HG03159 (cell line): ENCODE results near the gene USP13.
A peak's percentile ranks its signal among the peaks of the same experiment; 100 is the strongest.
"Not testable (repeated sequence)": the region's sequence is repeated elsewhere in the genome, so short reads cannot be mapped to it uniquely, and the experiment has no call there.

Experiments used
- ATAC-seq: cut with Tn5 transposase; IDR thresholded peaks from one replicate; pipeline ENCODE4 v1.9.1; 2021; ENCODE audit warnings: mild to moderate bottlenecking, moderate library complexity; ENCODE audit not compliant: unreplicated experiment

Gene USP13

GRCh38 chr3:179775416-179776122 lies 122.7 kb downstream of the USP13 start:
- no peak for ATAC-seq

- not testable (repeated sequence) for ATAC-seq
Measured at GRCh38 chr3:179782841-179783240, 130.0 kb downstream of the USP13 start.

- no peak for ATAC-seq
Measured at GRCh38 chr3:179788996-179789395, 136.2 kb downstream of the USP13 start.

- no peak for ATAC-seq
Measured at GRCh38 chr3:179791793-179792192, 139.0 kb downstream of the USP13 start.

- no peak for ATAC-seq
Measured at GRCh38 chr3:179794355-179794754, 141.5 kb downstream of the USP13 start.

GRCh38 chr3:179796421-179796820 lies 143.6 kb downstream of the USP13 start:
- no peak for ATAC-seq

- ATAC-seq, result no peak
Measured at GRCh38 chr3:179797192-179797591, 144.4 kb downstream of the USP13 start.

GRCh38 chr3:179801263-179801662 lies 148.4 kb downstream of the USP13 start:
- no peak for ATAC-seq

- ATAC-seq, result no peak
Measured at GRCh38 chr3:179801856-179802255, 149.0 kb downstream of the USP13 start.

- no peak for ATAC-seq
Measured at GRCh38 chr3:179806177-179806576, 153.3 kb downstream of the USP13 start.

- ATAC-seq, result no peak
Measured at GRCh38 chr3:179807588-179807987, 154.7 kb downstream of the USP13 start.

GRCh38 chr3:179809639-179810038 lies 156.8 kb downstream of the USP13 start:
- no peak for ATAC-seq

- ATAC-seq, result peak; percentile 90
Measured at GRCh38 chr3:179811321-179812095, 158.7 kb downstream of the USP13 start.

GRCh38 chr3:179812096-179812382 lies 159.2 kb downstream of the USP13 start:
- no peak for ATAC-seq

GRCh38 chr3:179819379-179819778 lies 166.5 kb downstream of the USP13 start:
- ATAC-seq, result no peak

- no peak for ATAC-seq
Measured at GRCh38 chr3:179822296-179822695, 169.5 kb downstream of the USP13 start.

- ATAC-seq, result no peak
Measured at GRCh38 chr3:179825527-179826246, 172.8 kb downstream of the USP13 start.

- no peak for ATAC-seq
Measured at GRCh38 chr3:179826247-179826637, 173.4 kb downstream of the USP13 start.

GRCh38 chr3:179828738-179829137 lies 175.9 kb downstream of the USP13 start:
- no peak for ATAC-seq

- no peak for ATAC-seq
Measured at GRCh38 chr3:179829401-179829800, 176.6 kb downstream of the USP13 start.

- no peak for ATAC-seq
Measured at GRCh38 chr3:179832333-179832854, 179.6 kb downstream of the USP13 start.

GRCh38 chr3:179833294-179833693 lies 180.5 kb downstream of the USP13 start:
- ATAC-seq, result no peak
